Measurements from ENCODE around the gene CLTA. TPM values are rescaled to one million over a fixed set of nuclear protein-coding genes. Genes with fewer than 3 reads are reported as not detected.

The CLTA gene
- total RNA-seq, 5 donors from 2014 or later (not counting 1 experiment from before 2014, with no cell fraction given): 40.2 to 79.0 (median 70.0) TPM

DNA sequence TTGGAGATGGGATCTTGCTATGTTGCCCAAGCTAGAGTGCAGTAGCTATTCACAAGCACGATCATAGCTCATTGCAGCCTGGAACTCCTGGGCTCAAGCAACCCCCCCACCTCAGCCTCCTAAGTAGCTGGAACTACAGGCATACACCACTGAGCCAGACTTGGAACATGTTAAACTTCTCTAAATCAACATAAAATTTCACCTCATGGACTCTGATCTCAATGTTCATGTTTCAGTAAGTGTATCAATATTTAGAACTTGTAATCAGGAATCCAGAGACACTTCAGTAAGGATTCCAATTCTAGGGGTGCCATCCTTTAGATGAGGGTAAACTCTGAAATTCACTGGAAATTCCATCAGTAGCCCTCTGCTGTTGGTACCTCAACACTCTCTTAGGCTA is 60.7 kb downstream of the CLTA start:
- WGBS (ENCODE audit: insufficient coverage): 75% methylated on average over 1 of the region's 1 CpG
- Mint-ChIP-seq H3K27me3 (no peaks in the 10 kb centered on the region), H3K4me3 (no peak overlapping the region), H3K36me3 (peaks cover 6% of the 10 kb centered on the region), H3K9me3 (no peaks in the 10 kb centered on the region), H3K27ac (no peak overlapping the region), H3K4me1 (peaks cover 14 to 20% (median 18%) of the 10 kb centered on the region in 3 donors)
- Histone ChIP-seq H3K9me3 (no peaks in the 10 kb centered on the region), H3K27ac (ENCODE audit: low read length) (no peak overlapping the region), H3K36me3 (ENCODE audit: control insufficient read depth in 2 of 2, extremely low read depth in 1 of 2, insufficient read depth in 1 of 2, low read length in 1 of 2) (peaks cover 4% of the 10 kb centered on the region in 2 donors), H3K4me1 (ENCODE audit: control insufficient read depth in 1 of 2, extremely low read depth in 1 of 2, insufficient read depth in 2 of 2, low read length in 2 of 2) (no peaks in the 10 kb centered on the region), H3K27me3 (replicated peaks in 1 of 2; ENCODE audit: control insufficient read depth in 2 of 2, extremely low read depth in 1 of 2, insufficient read depth in 2 of 2, low read length in 1 of 2) (no peaks in the 10 kb centered on the region), H3K4me3 (ENCODE audit: control insufficient read depth in 1 of 2, extremely low read depth in 1 of 2, low read length in 1 of 2) (no peak overlapping the region)
- DNase-seq (no peak), ATAC-seq (replicated peaks in 1 of 4) (no peak)
- CTCF ChIA-PET: interaction anchor here in 1 of 2 donors (1.0 kb wide), 1 partner anchor 81 kb away, joined by 3 read pairs; no protein-coding TSS in a partner anchor
- POLR2A ChIA-PET: no interaction called here

DNA sequence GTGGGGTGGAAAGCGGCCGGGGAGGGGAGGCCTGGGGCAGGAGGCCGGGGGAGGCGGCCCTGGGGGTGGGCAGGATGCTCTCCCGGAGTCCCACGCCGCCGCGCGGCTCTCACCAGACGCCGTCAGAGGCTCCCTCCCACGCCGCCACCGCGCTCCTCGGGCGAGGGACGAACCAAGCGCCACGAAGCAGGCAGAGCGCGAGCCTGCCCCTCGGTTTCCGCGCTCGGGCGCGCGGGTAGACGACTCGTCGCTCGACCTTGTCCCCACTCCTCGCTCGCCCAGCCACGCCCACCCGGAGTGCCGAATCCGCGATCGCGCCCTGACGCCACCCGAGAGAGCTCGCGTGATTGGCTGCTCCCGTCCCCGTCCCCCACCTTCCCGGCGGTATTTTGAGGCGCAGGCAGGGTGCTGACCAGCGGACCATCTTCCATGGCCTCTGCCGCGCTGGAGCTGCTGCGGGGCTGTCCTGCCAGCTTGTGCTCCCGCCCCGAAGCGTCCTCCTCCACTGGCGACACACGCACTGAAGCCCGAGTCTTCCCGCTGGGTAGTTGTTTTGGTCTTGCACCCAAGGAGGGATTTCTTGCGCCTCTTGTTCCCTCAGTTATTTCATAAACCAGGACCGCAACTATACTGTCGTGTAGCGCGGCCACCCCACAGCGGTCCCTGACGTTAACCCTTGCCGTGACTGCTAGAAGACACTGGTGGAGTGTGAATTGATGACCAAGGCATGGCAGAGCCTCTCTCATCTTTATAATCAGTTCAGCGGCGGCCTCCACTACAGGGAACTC is 67.7 kb downstream of the CLTA start, which contains the start of gene GNE:
Gene GNE, minus strand, starts transcription at position 241 of the 788 bp plus-strand sequence. CDS start 9,093 bp downstream, outside the sequence.
- Mint-ChIP-seq H3K4me3 (peak within 1 kb of the TSS; percentile 91 to 97 (median 96)), H3K36me3 (no peaks in the 10 kb centered on the region), H3K27me3 (no peaks in the 10 kb centered on the region), H3K27ac (peak within 1 kb of the TSS; percentile 94 to 95), H3K4me1 (peaks cover 8 to 20% (median 16%) of the 10 kb centered on the region in 3 donors), H3K9me3 (no peaks in the 10 kb centered on the region)
- ChIA-PET CTCF (interaction anchor here (0.6 to 2.4 kb wide), 4 partner anchors 47 to 131 kb away, joined by 3 to 11 read pairs (median 6); partner anchors contain the start of gene CLTA (in 1 of the 2)), POLR2A (interaction anchor here (0.6 to 0.7 kb wide), 2 partner anchors 8 to 47 kb away, joined by 4 to 5 read pairs; no protein-coding TSS in a partner anchor)
- DNase-seq (peak; percentile 93 to 99 (median 97)), ATAC-seq (replicated peaks in 1 of 4) (peak; percentile 87 to 93 (median 92))
- no peaks in the 10 kb centered on the region for H3K27me3 ChIP-seq (replicated peaks in 1 of 2; ENCODE audit: control insufficient read depth in 2 of 2, extremely low read depth in 1 of 2, insufficient read depth in 2 of 2, low read length in 1 of 2)
- H3K27ac ChIP-seq (ENCODE audit: low read length): peak within 1 kb of the TSS; percentile 75
- no peaks in the 10 kb centered on the region for H3K9me3 ChIP-seq
- peak within 1 kb of the TSS; percentile 74 to 79 for H3K4me3 ChIP-seq (ENCODE audit: control insufficient read depth in 1 of 2, extremely low read depth in 1 of 2, low read length in 1 of 2)
- peaks cover 2 to 18% of the 10 kb centered on the region in 2 experiments for H3K4me1 ChIP-seq (ENCODE audit: control insufficient read depth in 1 of 2, extremely low read depth in 1 of 2, insufficient read depth in 2 of 2, low read length in 2 of 2)
- H3K36me3 ChIP-seq (ENCODE audit: control insufficient read depth in 2 of 2, extremely low read depth in 1 of 2, insufficient read depth in 1 of 2, low read length in 1 of 2): peaks cover 0 to 4% of the 10 kb centered on the region in 2 donors
- under 1% methylated on average over 68 of the region's 73 CpGs for WGBS (ENCODE audit: insufficient coverage)

DNA sequence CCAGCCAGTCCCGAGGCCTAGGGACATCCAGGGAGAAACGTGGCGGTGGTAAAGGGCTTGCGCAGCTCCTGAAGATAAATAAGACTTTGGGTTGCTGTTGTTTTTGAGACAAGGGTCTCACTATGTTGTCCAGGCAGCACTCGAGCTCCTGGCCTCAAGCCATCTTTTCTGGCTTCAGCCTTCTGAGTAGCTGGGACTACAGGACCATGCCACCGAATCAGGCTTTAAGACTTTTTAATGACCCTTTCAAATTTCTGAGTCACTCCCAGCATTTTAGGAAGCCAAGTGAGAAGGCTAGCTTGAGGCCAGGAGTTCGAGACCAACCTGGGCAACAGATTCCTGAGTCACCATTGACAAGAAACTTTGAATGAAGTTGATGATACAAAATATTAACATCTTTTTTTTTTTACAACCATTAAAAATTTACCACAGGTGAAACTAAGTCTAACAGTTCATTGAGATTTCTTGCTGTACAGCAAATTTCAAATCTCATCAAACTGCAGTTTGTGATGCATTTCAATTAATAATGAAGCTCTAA is 68.3 kb downstream of the CLTA start:
- no peaks in the 10 kb centered on the region for H3K27me3 Mint-ChIP-seq

More for the DNA sequence above, 68.3 kb downstream of the CLTA start:
- DNase-seq: peak in 1 of 35 experiments; percentile 1
- Mint-ChIP-seq H3K4me1 (peaks cover 8 to 20% (median 16%) of the 10 kb centered on the region in 3 donors), H3K4me3 (peak overlapping the region; percentile 91 to 97 (median 96)), H3K36me3 (no peaks in the 10 kb centered on the region), H3K9me3 (no peaks in the 10 kb centered on the region), H3K27ac (peak overlapping the region; percentile 94 to 95)
- no peak for ATAC-seq (replicated peaks in 1 of 4)
- Histone ChIP-seq H3K36me3 (ENCODE audit: control insufficient read depth in 2 of 2, extremely low read depth in 1 of 2, insufficient read depth in 1 of 2, low read length in 1 of 2) (no peaks in the 10 kb centered on the region), H3K4me1 (ENCODE audit: control insufficient read depth in 1 of 2, extremely low read depth in 1 of 2, insufficient read depth in 2 of 2, low read length in 2 of 2) (peaks cover 2 to 18% of the 10 kb centered on the region in 2 experiments), H3K9me3 (no peaks in the 10 kb centered on the region), H3K4me3 (ENCODE audit: control insufficient read depth in 1 of 2, extremely low read depth in 1 of 2, low read length in 1 of 2) (peak overlapping the region; percentile 74 to 79), H3K27ac (ENCODE audit: low read length) (peak overlapping the region; percentile 75), H3K27me3 (replicated peaks in 1 of 2; ENCODE audit: control insufficient read depth in 2 of 2, extremely low read depth in 1 of 2, insufficient read depth in 2 of 2, low read length in 1 of 2) (no peaks in the 10 kb centered on the region)
- CTCF ChIA-PET: interaction anchor here (0.6 to 2.4 kb wide), 4 partner anchors 46 to 130 kb away, joined by 3 to 11 read pairs (median 6); partner anchors contain the start of gene CLTA (in 1 of the 2)
- POLR2A ChIA-PET: interaction anchor here (0.6 to 0.7 kb wide), 4 partner anchors 7 to 141 kb away, joined by 3 to 4 read pairs (median 4); partner anchors contain the start of gene RNF38 (in 1 of the 2)
- 65% methylated on average over 4 of the region's 7 CpGs for WGBS (ENCODE audit: insufficient coverage)

Other genes starting within 250 kb of the CLTA start
- gene OR2S2, start 232.8 kb upstream of the CLTA start, total RNA-seq: not detected
- gene RECK, start 154.0 kb upstream of the CLTA start, total RNA-seq: 10 to 100 TPM in 2 of 5 donors, 1 to 10 TPM in 3; 8.9 to 11.4 (median 9.9) TPM
- 10 to 100 TPM; 25.6 to 37.8 (median 28.7) TPM for gene GLIPR2, start 54.2 kb upstream of the CLTA start, total RNA-seq
- under 1 TPM in 3 of 5 donors, not detected in 2; 0.13 to 0.84 (median 0.68) TPM for gene CCIN, start 21.5 kb upstream of the CLTA start, total RNA-seq
- gene GNE, start 67.5 kb downstream of the CLTA start, total RNA-seq: 10 to 100 TPM; 12.3 to 17.0 (median 14.9) TPM
- 10 to 100 TPM; 61.0 to 92.3 (median 71.2) TPM for gene RNF38, start 209.3 kb downstream of the CLTA start, total RNA-seq

All from T-cell (primary cell).